Upper lobe of left lung (tissue), 6 donors: ENCODE measurements around the gene LPCAT1. TPM values are rescaled to one million over a fixed set of nuclear protein-coding genes. Genes with fewer than 3 reads are reported as not detected.

Experiments used
- ATAC-seq, 2 donors: fragments of 200-7000 bp; cut with Tn5 transposase; one replicate each; pipeline ENCODE4 v1.9.1; 2022; ENCODE audit warnings: mild to moderate bottlenecking in 2 of 2, moderate library complexity in 2 of 2; ENCODE audit not compliant: low FRiP score in 2 of 2
- DNase-seq, 2 donors: peaks; one replicate each; pipeline ENCODE4 v3.0.0-alpha.2; 2019 to 2020
- H3K27ac ChIP-seq, 4 donors: fragments of 200-600 bp; sonication (generic); one replicate each; pipeline ENCODE4 v1.5.1; 2016 to 2019
- H3K27me3 ChIP-seq, 4 donors: fragments of 200-600 bp; sonication (generic); one replicate each; pipeline ENCODE4 v1.5.1; 2017 to 2019
- H3K36me3 ChIP-seq, 4 donors: fragments of 200-600 bp; sonication (generic); one replicate each; pipeline ENCODE4 v1.5.1; 2016 to 2019
- H3K4me1 ChIP-seq, 4 donors: fragments of 200-600 bp; sonication (generic); one replicate each; pipeline ENCODE4 v1.5.1; 2018 to 2019
- H3K4me3 ChIP-seq, 4 donors: fragments of 200-600 bp; sonication (generic); one replicate each; pipeline ENCODE4 v1.5.1; 2017 to 2019; ENCODE audit warnings: mild to moderate bottlenecking in 2 of 4, moderate library complexity in 1 of 4
- H3K9me3 ChIP-seq, 4 donors: fragments of 200-600 bp; sonication (generic); one replicate each; pipeline ENCODE4 v1.5.1; 2018 to 2019
- EP300 ChIP-seq, 4 donors: sonication (generic); formaldehyde crosslinking; IDR thresholded peaks; one replicate each; pipeline ENCODE4 v1.5.1; 2017; ENCODE audit warnings: antibody characterized with exemption in 4 of 4, control low read depth in 2 of 4
- POLR2A ChIP-seq, 4 donors: fragments of 450-650 bp; IDR thresholded peaks; one replicate each; pipeline ENCODE4 v1.5.1; 2016 to 2017; ENCODE audit warnings: antibody characterized with exemption in 4 of 4, mild to moderate bottlenecking in 2 of 4
- POLR2AphosphoS5 ChIP-seq, 2 donors: sonication (generic); formaldehyde crosslinking; IDR thresholded peaks; one replicate each; pipeline ENCODE4 v1.5.1; 2017; ENCODE audit warnings: antibody characterized with exemption in 2 of 2
- WGBS, 2 donors: methylation state at CpG; one replicate each; pipeline ENCODE4 v1.1.5; 2017 to 2018; 5-methylcytosine and 5-hydroxymethylcytosine counted together
- total RNA-seq, 6 donors: library from RNA; depleted of rRNA in 4 of 6; stranded (reverse); fragments of >200 nt in 4 of 6; gene quantifications; one replicate each; pipeline versions ENCODE4 v1.1.0 to v1.2.1, GENCODE V29; 2016 to 2021
- TF ChIP-seq, protein P1 (sequence below), 6 experiments: fragments of 450-650 bp in 4 of 6; fragments of 200-600 bp in 2 of 6; sonication (generic) in 2 of 6; IDR thresholded peaks; one replicate each; pipeline ENCODE4 v1.5.1; 2016 to 2019; ENCODE audit warnings: antibody characterized with exemption in 6 of 6
- donor health status: DM: no; HTN: no; CAD: no; lungs with moderate emphysema.
- donor health status: DM: no; HTN: yes; CAD: no; lungs with severe emphysema.

Gene LPCAT1
- total RNA-seq, 6 donors from 2014 or later = 403 to 922 (median 538) TPM

DNA sequence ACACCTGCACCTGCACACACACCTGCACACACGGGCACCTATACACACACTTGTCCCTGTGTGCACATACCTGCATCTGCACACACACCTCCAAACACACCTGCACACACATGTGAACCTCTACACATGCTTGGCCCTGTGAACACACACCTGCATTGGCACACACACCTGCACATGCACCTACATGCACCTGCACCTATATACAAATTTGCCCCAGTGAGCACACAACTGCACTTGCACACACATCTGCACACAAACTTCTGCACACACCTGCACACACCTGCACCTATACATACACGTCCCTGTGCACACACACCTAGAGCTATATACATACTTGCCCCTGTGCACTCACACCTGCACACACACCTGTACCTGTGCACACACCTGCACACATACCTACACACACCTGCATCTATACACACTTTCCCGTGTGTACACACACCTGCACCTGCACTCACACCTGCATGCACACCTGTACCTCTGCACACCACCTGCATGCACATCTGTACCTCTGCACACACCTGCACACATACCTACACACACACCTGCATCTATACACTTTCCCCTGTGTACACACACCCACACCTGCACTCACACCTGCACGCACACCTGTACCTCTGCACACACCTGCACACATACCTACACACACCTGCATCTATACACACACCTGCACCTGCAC lies 21.5 kb upstream of the LPCAT1 start:
- peak overlapping the region in 3 of 4 donors; percentile 62 to 90 (median 77) for H3K27ac ChIP-seq
- H3K36me3 ChIP-seq = no peaks in the 10 kb centered on the region
- TF ChIP-seq EP300 (IDR thresholded peaks at IDR 0.05) = no peak
- H3K27me3 ChIP-seq = no peaks in the 10 kb centered on the region
- no peak overlapping the region for H3K4me3 ChIP-seq
- no peak for DNase-seq
- no peaks in the 10 kb centered on the region for H3K9me3 ChIP-seq
- peaks cover 4 to 26% (median 21%) of the 10 kb centered on the region in 4 donors for H3K4me1 ChIP-seq
- ATAC-seq = no peak
- WGBS, 2 donors = 76 to 87% methylated on average over 4 of the region's 4 CpGs

DNA sequence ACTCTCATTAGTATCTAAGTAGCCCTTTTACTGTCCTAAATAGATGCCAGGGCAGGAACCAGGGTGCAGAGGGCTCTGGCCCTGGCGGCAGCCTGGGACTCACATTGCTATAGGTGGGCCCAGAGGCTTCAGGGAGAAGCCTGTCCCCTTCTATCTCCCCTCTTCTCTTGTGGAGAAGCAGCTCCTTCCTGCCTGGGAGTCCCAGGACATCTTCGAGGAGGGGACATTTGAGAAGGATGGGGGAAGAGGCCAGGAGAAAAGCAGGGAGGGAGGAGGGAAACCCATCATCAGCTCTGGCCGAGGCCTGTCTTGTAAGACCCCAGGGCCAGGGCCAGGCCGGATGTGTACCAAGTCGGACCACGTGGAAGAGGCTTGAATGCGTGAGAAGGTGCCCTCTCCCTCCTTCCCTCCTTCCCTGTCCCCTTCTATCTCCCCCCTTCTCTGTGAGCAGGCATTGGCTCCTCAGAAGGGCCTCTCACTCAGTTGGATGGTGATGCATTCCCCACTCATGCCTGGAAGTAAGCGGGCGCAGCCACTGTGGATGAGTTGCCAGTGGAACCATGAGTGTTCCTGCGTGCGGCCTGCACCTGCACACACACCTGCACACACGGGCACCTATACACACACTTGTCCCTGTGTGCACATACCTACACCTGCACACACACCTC lies 20.7 kb upstream of the LPCAT1 start:
- ATAC-seq (peak in 1 of 2 donors; percentile 8), DNase-seq (peak in 1 of 2 donors; percentile 20)
- no peak overlapping the region for H3K4me3 ChIP-seq
- peaks cover 4 to 26% (median 21%) of the 10 kb centered on the region in 4 donors for H3K4me1 ChIP-seq
- H3K36me3 ChIP-seq = no peaks in the 10 kb centered on the region
- H3K27ac ChIP-seq = peak overlapping the region; percentile 63 to 90 (median 78)
- H3K9me3 ChIP-seq = no peaks in the 10 kb centered on the region
- TF ChIP-seq, protein P1, sequence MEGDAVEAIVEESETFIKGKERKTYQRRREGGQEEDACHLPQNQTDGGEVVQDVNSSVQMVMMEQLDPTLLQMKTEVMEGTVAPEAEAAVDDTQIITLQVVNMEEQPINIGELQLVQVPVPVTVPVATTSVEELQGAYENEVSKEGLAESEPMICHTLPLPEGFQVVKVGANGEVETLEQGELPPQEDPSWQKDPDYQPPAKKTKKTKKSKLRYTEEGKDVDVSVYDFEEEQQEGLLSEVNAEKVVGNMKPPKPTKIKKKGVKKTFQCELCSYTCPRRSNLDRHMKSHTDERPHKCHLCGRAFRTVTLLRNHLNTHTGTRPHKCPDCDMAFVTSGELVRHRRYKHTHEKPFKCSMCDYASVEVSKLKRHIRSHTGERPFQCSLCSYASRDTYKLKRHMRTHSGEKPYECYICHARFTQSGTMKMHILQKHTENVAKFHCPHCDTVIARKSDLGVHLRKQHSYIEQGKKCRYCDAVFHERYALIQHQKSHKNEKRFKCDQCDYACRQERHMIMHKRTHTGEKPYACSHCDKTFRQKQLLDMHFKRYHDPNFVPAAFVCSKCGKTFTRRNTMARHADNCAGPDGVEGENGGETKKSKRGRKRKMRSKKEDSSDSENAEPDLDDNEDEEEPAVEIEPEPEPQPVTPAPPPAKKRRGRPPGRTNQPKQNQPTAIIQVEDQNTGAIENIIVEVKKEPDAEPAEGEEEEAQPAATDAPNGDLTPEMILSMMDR (IDR thresholded peaks at IDR 0.05) = no peak
- no peak for TF ChIP-seq POLR2AphosphoS5 (IDR thresholded peaks at IDR 0.05)
- TF ChIP-seq POLR2A (IDR thresholded peaks at IDR 0.05) = no peak
- TF ChIP-seq EP300 (IDR thresholded peaks at IDR 0.05) = no peak
- WGBS, 2 donors = 67 to 73% methylated on average over 12 of the region's 12 CpGs
- no peaks in the 10 kb centered on the region for H3K27me3 ChIP-seq

DNA sequence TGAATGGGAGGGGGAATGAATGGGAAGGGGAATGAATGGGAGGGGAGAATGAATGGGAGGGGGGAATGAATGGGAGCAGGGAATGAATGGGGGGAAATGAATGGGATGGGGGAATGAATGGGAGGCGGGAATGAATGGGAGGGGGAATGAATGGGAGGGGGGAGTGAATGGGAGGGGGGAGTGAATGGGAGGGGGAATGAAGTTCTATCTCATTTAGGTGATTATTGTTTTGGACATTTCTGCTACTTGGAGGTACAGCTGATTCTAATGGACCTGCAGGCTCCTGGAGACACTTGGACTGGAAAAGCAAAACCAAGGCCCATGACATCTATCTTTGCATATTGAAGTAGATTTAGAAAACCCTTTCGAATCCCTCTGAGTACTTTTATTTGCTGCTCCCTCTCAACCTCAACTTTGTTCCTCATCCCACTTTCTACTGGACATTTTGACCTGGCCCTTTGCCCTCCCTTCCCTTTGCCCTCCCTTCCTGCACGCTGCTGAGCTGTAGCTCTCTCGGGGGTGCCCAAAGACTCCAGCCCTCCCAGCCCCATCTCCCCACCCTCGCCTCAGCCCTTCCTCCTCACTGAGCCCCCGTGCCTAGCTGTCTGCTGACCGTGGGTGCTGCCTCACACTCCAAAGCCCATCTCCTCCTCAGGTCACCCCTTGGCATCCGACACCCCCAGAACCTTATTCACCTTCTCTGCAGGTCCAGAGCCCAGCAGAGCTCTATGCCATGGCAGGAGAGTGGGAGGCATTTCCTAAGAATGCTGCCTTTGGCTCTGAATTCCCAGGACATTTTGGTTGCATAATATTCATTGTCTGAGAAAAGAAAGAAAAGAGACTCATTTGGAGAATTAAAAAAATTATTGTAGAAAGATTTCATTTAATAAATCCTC lies 19.9 kb upstream of the LPCAT1 start:
- Histone ChIP-seq H3K4me3 (no peak overlapping the region), H3K27ac (peak overlapping the region; percentile 63 to 90 (median 78)), H3K9me3 (no peaks in the 10 kb centered on the region), H3K36me3 (no peaks in the 10 kb centered on the region), H3K27me3 (no peaks in the 10 kb centered on the region), H3K4me1 (peaks cover 4 to 26% (median 21%) of the 10 kb centered on the region in 4 donors)
- no peak for TF ChIP-seq EP300 (IDR thresholded peaks at IDR 0.05)
- TF ChIP-seq POLR2A (IDR thresholded peaks at IDR 0.05) = no peak
- TF ChIP-seq, protein P1 (IDR thresholded peaks at IDR 0.05) = no peak
- no peak for TF ChIP-seq POLR2AphosphoS5 (IDR thresholded peaks at IDR 0.05)
- DNase-seq = peak in 1 of 2 donors; percentile 19
- WGBS, 2 donors = 71 to 80% methylated on average over 8 of the region's 8 CpGs
- no peak for ATAC-seq

DNA sequence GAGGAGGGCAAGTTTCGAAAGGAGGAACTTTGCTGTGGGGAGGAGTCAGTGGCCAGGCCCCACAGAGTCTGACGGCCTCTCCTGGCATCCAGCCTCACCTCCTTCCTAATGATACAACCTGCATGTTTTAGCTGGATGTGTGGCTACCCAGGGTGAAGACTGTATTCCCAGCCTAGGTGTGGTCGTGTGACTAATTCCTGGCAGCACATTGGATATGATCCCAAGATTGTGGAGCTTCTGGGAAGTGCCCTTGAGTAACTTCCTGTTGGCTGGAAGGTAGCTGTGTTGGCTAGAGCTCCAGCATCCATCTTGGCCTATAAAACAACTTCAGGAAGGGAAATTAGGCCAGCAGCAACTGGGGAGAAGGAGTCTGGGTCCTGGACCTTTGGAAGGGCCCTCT lies 19.0 kb upstream of the LPCAT1 start:
- peak; percentile 96 to 100 (median 99) for TF ChIP-seq EP300 (IDR thresholded peaks at IDR 0.05)
- TF ChIP-seq POLR2AphosphoS5 (IDR thresholded peaks at IDR 0.05) = peak; percentile 88 to 99
- TF ChIP-seq POLR2A (IDR thresholded peaks at IDR 0.05) = peak in 1 of 4 donors; percentile 49
- TF ChIP-seq, protein P1 (IDR thresholded peaks at IDR 0.05) = no peak
- H3K9me3 ChIP-seq = no peaks in the 10 kb centered on the region
- H3K27ac ChIP-seq = peak overlapping the region; percentile 76 to 90 (median 79)
- ATAC-seq = peak; percentile 66 to 76
- H3K4me3 ChIP-seq = no peak overlapping the region
- H3K36me3 ChIP-seq = no peaks in the 10 kb centered on the region
- DNase-seq = peak in 1 of 2 donors; percentile 91
- no peaks in the 10 kb centered on the region for H3K27me3 ChIP-seq
- 18 to 33% methylated on average over 3 of the region's 3 CpGs for WGBS, 2 donors
- peaks cover 4 to 22% (median 21%) of the 10 kb centered on the region in 4 donors for H3K4me1 ChIP-seq
